B cell (primary cell): ENCODE results near the gene CAMTA1.

Experiments used
- EZH2 ChIP-seq: IDR thresholded peaks from 2 replicates; pipeline ENCODE4 v1.6.1; 2012; ENCODE audit warnings: borderline replicate concordance, low read depth, mild to moderate bottlenecking, moderate library complexity, low read length; ENCODE audit not compliant: insufficient read depth, poor library complexity, severe bottlenecking
- TF ChIP-seq, protein P1 (sequence below): fragments of 200-600 bp; IDR thresholded peaks from one replicate; pipeline ENCODE4 v1.8.0; 2022; ENCODE audit warnings: antibody characterized with exemption, mild to moderate bottlenecking

GRCh38 chr1:7633506-7634245, 848.4 kb downstream of the CAMTA1 start:
- TF ChIP-seq, protein P1, sequence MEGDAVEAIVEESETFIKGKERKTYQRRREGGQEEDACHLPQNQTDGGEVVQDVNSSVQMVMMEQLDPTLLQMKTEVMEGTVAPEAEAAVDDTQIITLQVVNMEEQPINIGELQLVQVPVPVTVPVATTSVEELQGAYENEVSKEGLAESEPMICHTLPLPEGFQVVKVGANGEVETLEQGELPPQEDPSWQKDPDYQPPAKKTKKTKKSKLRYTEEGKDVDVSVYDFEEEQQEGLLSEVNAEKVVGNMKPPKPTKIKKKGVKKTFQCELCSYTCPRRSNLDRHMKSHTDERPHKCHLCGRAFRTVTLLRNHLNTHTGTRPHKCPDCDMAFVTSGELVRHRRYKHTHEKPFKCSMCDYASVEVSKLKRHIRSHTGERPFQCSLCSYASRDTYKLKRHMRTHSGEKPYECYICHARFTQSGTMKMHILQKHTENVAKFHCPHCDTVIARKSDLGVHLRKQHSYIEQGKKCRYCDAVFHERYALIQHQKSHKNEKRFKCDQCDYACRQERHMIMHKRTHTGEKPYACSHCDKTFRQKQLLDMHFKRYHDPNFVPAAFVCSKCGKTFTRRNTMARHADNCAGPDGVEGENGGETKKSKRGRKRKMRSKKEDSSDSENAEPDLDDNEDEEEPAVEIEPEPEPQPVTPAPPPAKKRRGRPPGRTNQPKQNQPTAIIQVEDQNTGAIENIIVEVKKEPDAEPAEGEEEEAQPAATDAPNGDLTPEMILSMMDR: no peak
- TF ChIP-seq EZH2: no peak
